ENCODE measurements around the gene INHBE.

- TF ChIP-seq POLR2A (IDR thresholded peaks at IDR 0.05; ENCODE audit: low read depth, low read length) = no peak
- TF ChIP-seq POLR2AphosphoS5 (IDR thresholded peaks at IDR 0.05; ENCODE audit: low read depth, low read length) = no peak
These were observed 34.1 kb downstream of the INHBE start for GRCh38 chr12:57489157-57489641.
